Epithelial cell of alveolus of lung (primary cell): ENCODE results near the gene KIF2A. TPM values are rescaled to one million over a fixed set of nuclear protein-coding genes. Genes with fewer than 3 reads are reported as not detected.

Experiments
- total RNA-seq: library from RNA; depleted of rRNA; stranded (reverse); fragments of >200 nt; gene quantifications from 2 replicates; pipeline ENCODE4 v1.2.1, GENCODE V29; 2015

KIF2A gene
- 30.3 and 40.3 TPM in 2 replicates for total RNA-seq

DNA sequence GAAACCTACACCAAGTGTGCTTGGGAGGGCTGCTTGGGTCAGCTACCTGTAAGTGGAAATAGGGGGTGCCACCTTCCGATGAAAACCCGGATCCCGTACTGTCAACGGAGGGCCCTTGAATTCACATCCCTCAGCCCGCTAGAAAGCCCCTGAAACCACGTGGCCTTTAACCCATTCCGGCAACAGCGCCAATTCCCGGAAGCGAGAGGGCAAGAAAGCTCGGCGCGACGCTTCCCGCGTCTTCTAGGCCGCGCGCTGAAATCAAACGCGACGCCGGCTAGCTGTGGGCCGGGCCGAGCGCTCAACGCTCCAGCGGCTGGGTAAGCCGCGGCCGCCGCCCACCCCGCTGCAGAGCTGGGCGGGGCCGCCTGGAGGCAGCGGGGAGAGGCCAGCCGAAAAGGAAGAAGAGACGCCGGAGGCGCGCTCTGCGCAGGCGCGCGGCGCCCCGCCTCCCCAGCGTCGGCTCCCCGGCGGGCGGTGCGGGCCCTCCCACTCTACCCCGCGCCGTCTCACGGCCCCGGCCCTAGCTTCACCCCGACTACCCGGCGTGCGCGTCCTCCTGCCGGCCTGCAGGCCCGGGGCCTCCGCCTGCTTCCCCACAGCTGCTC is at the start of gene KIF2A:
KIF2A (plus strand) TSS at position 492 of the 608 bp plus-strand sequence. CDS start 267 bp downstream, outside the sequence.

DNA sequence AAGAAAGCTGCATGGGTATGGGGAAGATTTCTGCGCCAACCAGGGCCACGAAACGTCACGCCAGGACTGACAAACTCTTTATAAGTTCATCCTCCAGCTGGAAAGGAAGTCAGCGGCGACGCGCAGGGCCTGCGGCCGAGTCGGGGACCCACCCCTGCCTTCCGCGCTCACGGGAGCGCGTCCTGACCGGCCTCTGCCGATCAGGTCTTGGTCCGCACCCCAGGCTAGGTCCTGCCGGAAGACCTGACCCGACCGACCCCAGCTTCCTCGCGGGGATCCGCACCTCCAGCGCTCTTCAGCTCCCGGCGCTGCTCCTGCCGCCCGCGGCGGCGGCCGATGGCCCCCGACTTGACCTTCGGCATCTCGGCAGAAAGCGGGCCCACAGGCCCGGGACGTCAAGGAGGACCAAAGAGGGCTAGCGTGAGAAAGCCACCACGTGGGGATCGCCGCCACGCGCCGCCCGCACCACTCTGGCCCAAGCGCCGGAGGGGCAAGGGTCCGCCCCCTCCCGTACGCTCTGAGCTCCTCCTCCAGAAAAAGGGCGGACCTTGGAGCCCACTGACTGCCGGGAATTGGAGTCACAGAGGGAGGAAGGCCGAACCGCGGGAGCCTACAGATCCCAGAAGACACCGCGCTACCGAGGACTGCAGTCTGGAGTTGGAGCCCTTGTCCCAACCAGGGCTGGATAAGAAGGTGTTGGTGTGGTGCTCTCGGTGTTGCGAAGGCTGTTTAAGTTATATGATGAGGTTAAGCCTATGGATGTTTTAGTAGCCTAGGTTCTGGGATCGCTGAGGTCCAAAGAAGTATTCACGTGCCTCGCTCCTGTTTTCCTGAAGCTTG is 97.6 kb downstream of the KIF2A start, which contains the start of gene DIMT1:
DIMT1 (minus strand) TSS at position 495 of the 840 bp plus-strand sequence; CDS start at position 362, 133 bp downstream.

DNA sequence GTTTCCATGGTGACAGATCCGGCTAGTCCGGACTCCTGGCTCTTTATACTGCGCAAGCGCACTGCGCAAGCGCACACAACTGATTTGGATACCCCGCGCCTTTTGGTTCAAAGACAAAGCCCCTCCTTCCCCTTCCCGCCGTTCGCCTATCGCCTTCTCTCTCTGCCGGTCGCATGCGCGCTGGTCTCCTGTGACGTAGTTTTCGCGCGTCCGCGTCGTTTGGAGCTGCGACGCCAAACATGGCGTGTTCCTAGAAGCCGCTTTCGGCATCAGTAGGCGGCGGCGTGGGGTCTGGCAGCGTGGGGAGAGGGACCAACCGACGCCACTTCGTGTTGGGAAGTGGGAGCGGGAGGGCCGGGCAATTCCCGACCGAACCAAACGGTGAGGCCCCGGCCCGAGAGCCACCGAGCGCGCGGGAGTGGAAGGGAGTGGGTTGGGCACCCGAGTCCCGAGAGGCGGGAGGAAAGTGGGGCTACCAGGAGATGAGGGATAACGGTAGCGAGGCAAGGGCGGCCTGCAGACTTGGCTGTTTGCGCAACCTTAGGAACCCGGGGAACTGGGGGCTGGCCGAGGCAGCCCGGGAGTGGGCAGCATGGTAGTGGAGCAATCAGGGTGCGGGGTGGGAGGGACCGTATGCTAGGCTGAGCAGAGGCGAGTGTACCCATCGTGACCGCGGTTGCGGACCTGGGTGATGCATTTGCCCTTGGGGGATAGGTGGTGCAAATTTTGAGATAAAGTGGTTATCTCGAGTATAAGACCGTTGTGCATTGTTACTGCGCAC is 106.7 kb downstream of the KIF2A start, which contains the start of gene IPO11:
IPO11 (plus strand) TSS at position 215 of the 781 bp plus-strand sequence. CDS start 24,517 bp downstream, outside the sequence.

Other genes with a start within 250 kb of the KIF2A start
- gene DIMT1, start 97.7 kb downstream of the KIF2A start, total RNA-seq = 26.3 and 26.4 TPM in 2 replicates
- gene IPO11, start 106.6 kb downstream of the KIF2A start, total RNA-seq = 11.7 and 17.8 TPM in 2 replicates